CD4-positive, alpha-beta T cell treated with Interleukin-6 at 100 ng/mL for 8 hours (primary cell): ENCODE data around the gene TJP3.
A peak's percentile ranks its signal among the peaks of the same experiment; 100 is the strongest.

ENCODE experiments used
- DNase-seq: peaks from one replicate; pipeline ENCODE4 v3.0.0-alpha.2; 2020; ENCODE audit warnings: mixed read lengths, low spot score

Gene TJP3

GRCh38 chr19:3716147-3716668 lies 8.0 kb downstream of the TJP3 start:
- no peak for DNase-seq

- DNase-seq: no peak
These were observed 11.7 kb downstream of the TJP3 start for GRCh38 chr19:3719868-3720267.

GRCh38 chr19:3720349-3720917 lies 12.2 kb downstream of the TJP3 start:
- DNase-seq: no peak

- DNase-seq: peak; percentile 90
These were observed 13.1 kb downstream of the TJP3 start for GRCh38 chr19:3721131-3721886.

GRCh38 chr19:3721887-3722442 lies 13.8 kb downstream of the TJP3 start:
- no peak for DNase-seq

- no peak for DNase-seq
These were observed 14.4 kb downstream of the TJP3 start for GRCh38 chr19:3722443-3723109.

GRCh38 chr19:3723110-3723488 lies 14.9 kb downstream of the TJP3 start:
- no peak for DNase-seq

- DNase-seq: no peak
These were observed 15.7 kb downstream of the TJP3 start for GRCh38 chr19:3723883-3724282.

- no peak for DNase-seq
These were observed 16.9 kb downstream of the TJP3 start for GRCh38 chr19:3725121-3725520.

GRCh38 chr19:3725640-3726310 lies 17.6 kb downstream of the TJP3 start:
- DNase-seq: no peak

- no peak for DNase-seq
These were observed 22.3 kb downstream of the TJP3 start for GRCh38 chr19:3730457-3730958.

- no peak for DNase-seq
These were observed 23.9 kb downstream of the TJP3 start for GRCh38 chr19:3732108-3732507.

GRCh38 chr19:3733549-3734309 lies 25.5 kb downstream of the TJP3 start:
- no peak for DNase-seq

GRCh38 chr19:3734310-3734600 lies 26.1 kb downstream of the TJP3 start:
- no peak for DNase-seq

GRCh38 chr19:3736106-3736724 lies 28.0 kb downstream of the TJP3 start:
- no peak for DNase-seq

GRCh38 chr19:3737487-3738205 lies 29.5 kb downstream of the TJP3 start:
- DNase-seq: no peak

GRCh38 chr19:3738477-3739220 lies 30.5 kb downstream of the TJP3 start:
- no peak for DNase-seq

- DNase-seq: no peak
These were observed 32.2 kb downstream of the TJP3 start for GRCh38 chr19:3740431-3740830.

GRCh38 chr19:3743486-3743885 lies 35.3 kb downstream of the TJP3 start:
- no peak for DNase-seq
